C4-2B (cell line): ENCODE measurements around the gene PTGR1.

ENCODE experiments used
- H3K27ac ChIP-seq: fragments of 450-650 bp; 2 replicates; pipeline ENCODE4 v1.5.1; 2017
- ZFX ChIP-seq: fragments of 450-650 bp; IDR thresholded peaks from 2 replicates; pipeline ENCODE4 v1.6.1; 2017
- TF ChIP-seq, protein P1 (sequence below): fragments of 450-650 bp; conservative IDR thresholded peaks from 2 replicates; pipeline ENCODE4 v1.5.1; 2017; ENCODE audit warnings: mild to moderate bottlenecking

The PTGR1 gene

DNA sequence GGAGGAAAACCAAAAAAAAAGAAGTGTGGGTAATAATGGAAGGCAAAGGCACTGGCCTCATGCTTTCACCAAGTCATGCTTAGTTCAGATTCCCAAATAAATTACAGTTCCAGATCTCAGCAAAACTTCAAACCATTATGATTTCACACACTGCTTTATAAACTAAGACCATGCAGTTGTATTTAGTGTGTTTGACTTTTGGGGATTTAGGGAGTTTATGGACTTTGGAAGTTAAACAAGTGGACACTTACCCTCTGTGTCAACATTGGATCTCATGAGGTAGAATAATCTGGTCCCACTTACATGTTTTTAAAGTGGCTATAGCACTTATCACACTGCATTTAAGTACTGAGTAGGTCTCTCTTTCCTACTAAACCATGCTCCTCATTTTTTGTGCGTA lies 35.4 kb upstream of the PTGR1 start:
- TF ChIP-seq, protein P1, sequence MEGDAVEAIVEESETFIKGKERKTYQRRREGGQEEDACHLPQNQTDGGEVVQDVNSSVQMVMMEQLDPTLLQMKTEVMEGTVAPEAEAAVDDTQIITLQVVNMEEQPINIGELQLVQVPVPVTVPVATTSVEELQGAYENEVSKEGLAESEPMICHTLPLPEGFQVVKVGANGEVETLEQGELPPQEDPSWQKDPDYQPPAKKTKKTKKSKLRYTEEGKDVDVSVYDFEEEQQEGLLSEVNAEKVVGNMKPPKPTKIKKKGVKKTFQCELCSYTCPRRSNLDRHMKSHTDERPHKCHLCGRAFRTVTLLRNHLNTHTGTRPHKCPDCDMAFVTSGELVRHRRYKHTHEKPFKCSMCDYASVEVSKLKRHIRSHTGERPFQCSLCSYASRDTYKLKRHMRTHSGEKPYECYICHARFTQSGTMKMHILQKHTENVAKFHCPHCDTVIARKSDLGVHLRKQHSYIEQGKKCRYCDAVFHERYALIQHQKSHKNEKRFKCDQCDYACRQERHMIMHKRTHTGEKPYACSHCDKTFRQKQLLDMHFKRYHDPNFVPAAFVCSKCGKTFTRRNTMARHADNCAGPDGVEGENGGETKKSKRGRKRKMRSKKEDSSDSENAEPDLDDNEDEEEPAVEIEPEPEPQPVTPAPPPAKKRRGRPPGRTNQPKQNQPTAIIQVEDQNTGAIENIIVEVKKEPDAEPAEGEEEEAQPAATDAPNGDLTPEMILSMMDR, result no peak
- no peak for TF ChIP-seq ZFX
- no peak overlapping the region for H3K27ac ChIP-seq

DNA sequence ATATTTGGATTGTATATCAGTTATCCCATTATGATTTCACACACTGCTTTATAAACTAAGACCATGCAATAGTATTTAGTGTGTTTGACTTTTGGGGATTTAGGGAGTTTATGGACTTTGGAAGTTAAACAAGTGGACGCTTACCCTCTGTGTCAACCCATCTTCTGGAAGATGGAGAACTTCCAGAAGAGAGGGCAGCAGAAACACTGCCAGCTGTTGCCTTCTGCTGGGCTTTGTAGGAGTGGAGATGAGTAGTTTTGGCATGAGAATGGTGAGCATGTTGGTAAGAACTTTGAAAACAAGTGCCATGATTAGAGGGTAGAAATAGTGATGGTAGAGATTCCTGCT lies 33.9 kb upstream of the PTGR1 start:
- H3K27ac ChIP-seq, result no peak overlapping the region

GRCh38 chr9:111632695-111633388 lies 33.4 kb upstream of the PTGR1 start:
- TF ChIP-seq ZFX, result no peak
- TF ChIP-seq, protein P1, result no peak
- H3K27ac ChIP-seq, result no peak overlapping the region

More for the DNA sequence above, 33.9 kb upstream of the PTGR1 start:
- TF ChIP-seq, protein P1, result no peak
- TF ChIP-seq ZFX, result no peak

DNA sequence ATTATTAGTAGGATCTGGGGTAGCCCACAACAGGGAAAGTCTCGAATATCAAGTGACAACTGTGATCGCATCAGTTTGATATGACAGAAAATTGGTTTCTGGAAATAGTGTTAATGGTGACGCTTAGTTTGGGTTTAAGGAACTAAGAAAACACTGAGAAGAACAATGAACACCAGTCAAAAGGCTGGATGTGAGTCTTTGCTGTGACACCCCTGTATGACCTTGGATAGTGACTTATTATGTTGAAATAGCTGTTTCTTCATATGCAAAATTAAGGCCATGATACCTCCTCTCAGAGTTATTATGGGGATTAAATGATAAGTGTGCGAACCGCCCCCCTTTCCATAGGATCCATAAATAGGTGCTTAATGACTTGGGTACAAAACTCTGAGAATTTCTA lies 32.6 kb upstream of the PTGR1 start:
- H3K27ac ChIP-seq, result peak overlapping the region; percentile 92
- TF ChIP-seq ZFX, result no peak
- TF ChIP-seq, protein P1, result no peak

DNA sequence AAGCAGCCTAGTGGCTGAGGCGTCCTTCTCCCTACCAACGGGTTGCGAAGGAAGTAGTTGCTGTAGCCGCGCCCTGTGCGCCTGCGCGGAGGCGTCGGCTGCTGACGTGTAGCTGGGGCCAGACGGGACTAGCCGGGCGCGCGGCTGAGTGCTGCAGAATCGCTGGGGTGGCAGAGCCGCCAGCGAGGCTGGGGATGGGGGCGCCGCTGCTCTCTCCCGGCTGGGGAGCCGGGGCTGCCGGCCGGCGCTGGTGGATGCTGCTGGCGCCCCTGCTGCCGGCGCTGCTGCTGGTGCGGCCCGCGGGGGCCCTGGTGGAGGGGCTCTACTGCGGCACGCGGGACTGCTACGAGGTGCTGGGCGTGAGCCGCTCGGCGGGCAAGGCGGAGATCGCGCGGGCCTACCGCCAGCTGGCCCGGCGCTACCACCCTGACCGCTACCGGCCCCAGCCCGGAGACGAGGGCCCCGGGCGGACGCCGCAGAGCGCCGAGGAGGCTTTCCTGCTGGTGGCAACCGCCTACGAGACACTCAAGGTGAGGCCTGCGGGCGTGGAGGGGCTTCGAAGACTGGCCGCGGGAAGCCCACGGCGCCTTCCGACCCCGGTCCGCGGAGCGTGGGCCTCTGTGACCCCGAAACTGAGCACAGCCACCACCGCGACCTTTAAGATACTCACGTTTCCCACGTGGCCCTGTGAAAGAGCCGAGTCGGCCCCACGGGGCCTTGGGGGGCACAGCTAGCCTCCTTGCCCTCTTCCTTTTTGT lies 31.9 kb upstream of the PTGR1 start, which contains the start of gene DNAJC25:
DNAJC25 (plus strand) TSS at position 121 of the 758 bp plus-strand sequence; CDS start at position 195, 74 bp downstream.
- TF ChIP-seq, protein P1, result no peak; the same call in 1 of the 2 replicates
- TF ChIP-seq ZFX, result peak; percentile 95

GRCh38 chr9:111630964-111631213 lies 31.4 kb upstream of the PTGR1 start:
- peak overlapping the region; percentile 92 for H3K27ac ChIP-seq
- TF ChIP-seq, protein P1, result no peak
- no peak for TF ChIP-seq ZFX

More for the DNA sequence above, 31.9 kb upstream of the PTGR1 start, which contains the start of gene DNAJC25:
- H3K27ac ChIP-seq, result peak within 1 kb of the TSS; percentile 92
